ENCODE measurements around the gene ZC3HAV1L. TPM values are rescaled to one million over a fixed set of nuclear protein-coding genes. Genes with fewer than 3 reads are reported as not detected.

The ZC3HAV1L gene
- total RNA-seq, 1 experiment from 2014 or later: 27.3 TPM

Other genes with a start within 250 kb of the ZC3HAV1L start
- gene TMEM213, start 238.0 kb downstream of the ZC3HAV1L start, total RNA-seq (2021; ENCODE audit: unreplicated experiment): not detected
- gene ATP6V0A4, start 237.8 kb downstream of the ZC3HAV1L start, total RNA-seq (2021; ENCODE audit: unreplicated experiment): 0.15 TPM
- 14.1 TPM for gene KIAA1549, start 54.7 kb downstream of the ZC3HAV1L start, total RNA-seq (2021; ENCODE audit: unreplicated experiment)
- gene ZC3HAV1, start 73.7 kb upstream of the ZC3HAV1L start, total RNA-seq (2021; ENCODE audit: unreplicated experiment): 47.1 TPM
- 14.0 TPM for gene UBN2, start 195.2 kb upstream of the ZC3HAV1L start, total RNA-seq (2021; ENCODE audit: unreplicated experiment)